DND-41 (cell line): Measurements from ENCODE around the gene TMEM39B.

ENCODE experiments used
- ATAC-seq: fragments of 200-7000 bp; cut with Tn5 transposase; 3 replicates; pipeline ENCODE4 v1.9.1; 2021; ENCODE audit warnings: low read depth; ENCODE audit not compliant: insufficient read depth
- DNase-seq: peaks from one replicate; pipeline ENCODE4 v3.0.0-alpha.2; 2020
- H2AFZ ChIP-seq: 2 replicates; pipeline ENCODE4 v1.6.0; 2012; ENCODE audit warnings: low read depth, low read length
- H3K27ac ChIP-seq: 2 replicates; pipeline ENCODE4 v1.5.1; 2012; ENCODE audit warnings: low read length, inconsistent platforms
- H3K27me3 ChIP-seq: fragments of 200-600 bp; sonication (generic); 2 replicates; pipeline ENCODE4 v1.6.0; 2012; ENCODE audit warnings: low read length, mild to moderate bottlenecking, inconsistent platforms; ENCODE audit not compliant: insufficient read depth, poor library complexity
- H3K36me3 ChIP-seq: 2 replicates; pipeline ENCODE4 v1.5.1; 2012; ENCODE audit warnings: low read length, inconsistent platforms; ENCODE audit not compliant: insufficient read depth
- H3K4me1 ChIP-seq: 2 replicates; pipeline ENCODE4 v1.5.1; 2012; ENCODE audit warnings: mild to moderate bottlenecking, low read length; ENCODE audit not compliant: insufficient read depth
- H3K4me2 ChIP-seq: 2 replicates; pipeline ENCODE4 v1.6.0; 2012; ENCODE audit warnings: mild to moderate bottlenecking, moderate library complexity, low read length, inconsistent platforms; ENCODE audit not compliant: insufficient read depth
- H3K4me3 ChIP-seq, 2 experiments: fragments of 200-600 bp in 1 of 2; shearing (Covaris generic) in 1 of 2; 2 replicates each; pipeline ENCODE4 v1.5.1; 2012 to 2016; ENCODE audit warnings: inconsistent platforms in 2 of 2, low read length in 2 of 2, mild to moderate bottlenecking in 2 of 2, low read depth in 1 of 2, moderate library complexity in 1 of 2
- H3K79me2 ChIP-seq: 2 replicates; pipeline ENCODE4 v1.6.0; 2012; ENCODE audit warnings: low read length, inconsistent platforms; ENCODE audit not compliant: insufficient read depth
- H3K9ac ChIP-seq: 2 replicates; pipeline ENCODE4 v1.6.0; 2012; ENCODE audit warnings: low read depth, mild to moderate bottlenecking, inconsistent platforms, low read length, moderate library complexity
- H3K9me3 ChIP-seq: 2 replicates; pipeline ENCODE4 v1.5.1; 2012; ENCODE audit warnings: low read length, moderate library complexity, mild to moderate bottlenecking, inconsistent platforms; ENCODE audit not compliant: insufficient read depth, severe bottlenecking
- H4K20me1 ChIP-seq: 2 replicates; pipeline ENCODE4 v1.6.0; 2012; ENCODE audit warnings: low read length; ENCODE audit not compliant: insufficient read depth
- EZH2 ChIP-seq: IDR thresholded peaks from 3 replicates; pipeline ENCODE4 v1.6.1; 2012; ENCODE audit warnings: borderline replicate concordance, low read depth, mild to moderate bottlenecking, moderate library complexity, low read length, inconsistent platforms; ENCODE audit not compliant: severe bottlenecking
- TF ChIP-seq, protein P1 (sequence below): IDR thresholded peaks from 2 replicates; pipeline ENCODE4 v1.5.1; 2012; ENCODE audit warnings: borderline replicate concordance, low read length, moderate library complexity, mild to moderate bottlenecking; ENCODE audit not compliant: poor library complexity, severe bottlenecking; ENCODE audit errors: extremely low read depth

Gene TMEM39B

DNA sequence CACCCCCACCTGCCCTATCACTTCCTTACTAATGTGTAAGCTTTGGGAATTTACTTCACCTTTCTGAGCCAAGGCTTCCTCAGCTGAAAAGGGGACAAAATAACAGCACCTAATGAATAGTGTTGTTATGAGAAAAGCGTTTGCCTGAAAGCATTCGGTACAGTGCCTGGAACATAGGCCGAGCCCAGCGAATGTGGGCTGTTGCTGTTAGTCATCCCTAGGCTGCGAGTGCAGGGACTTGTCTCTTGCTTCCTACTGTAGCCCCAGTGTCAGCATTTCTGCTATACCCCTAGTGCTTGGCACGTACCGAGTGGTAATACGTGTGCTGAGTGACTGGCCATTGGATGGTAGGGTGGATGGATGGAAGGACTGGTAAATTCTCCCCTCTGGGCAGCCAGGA lies 18.4 kb downstream of the TMEM39B start:
- H3K36me3 ChIP-seq, result peaks cover 74% of the 10 kb centered on the region
- H2AFZ ChIP-seq, result no peak overlapping the region
- ATAC-seq (no peak), DNase-seq (no peak)
- no peak for TF ChIP-seq EZH2
- TF ChIP-seq, protein P1, sequence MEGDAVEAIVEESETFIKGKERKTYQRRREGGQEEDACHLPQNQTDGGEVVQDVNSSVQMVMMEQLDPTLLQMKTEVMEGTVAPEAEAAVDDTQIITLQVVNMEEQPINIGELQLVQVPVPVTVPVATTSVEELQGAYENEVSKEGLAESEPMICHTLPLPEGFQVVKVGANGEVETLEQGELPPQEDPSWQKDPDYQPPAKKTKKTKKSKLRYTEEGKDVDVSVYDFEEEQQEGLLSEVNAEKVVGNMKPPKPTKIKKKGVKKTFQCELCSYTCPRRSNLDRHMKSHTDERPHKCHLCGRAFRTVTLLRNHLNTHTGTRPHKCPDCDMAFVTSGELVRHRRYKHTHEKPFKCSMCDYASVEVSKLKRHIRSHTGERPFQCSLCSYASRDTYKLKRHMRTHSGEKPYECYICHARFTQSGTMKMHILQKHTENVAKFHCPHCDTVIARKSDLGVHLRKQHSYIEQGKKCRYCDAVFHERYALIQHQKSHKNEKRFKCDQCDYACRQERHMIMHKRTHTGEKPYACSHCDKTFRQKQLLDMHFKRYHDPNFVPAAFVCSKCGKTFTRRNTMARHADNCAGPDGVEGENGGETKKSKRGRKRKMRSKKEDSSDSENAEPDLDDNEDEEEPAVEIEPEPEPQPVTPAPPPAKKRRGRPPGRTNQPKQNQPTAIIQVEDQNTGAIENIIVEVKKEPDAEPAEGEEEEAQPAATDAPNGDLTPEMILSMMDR, result no peak
- no peak overlapping the region for H3K27ac ChIP-seq
- H3K9ac ChIP-seq, result no peak overlapping the region
- H3K4me3 ChIP-seq, result no peak overlapping the region
- no peaks in the 10 kb centered on the region for H4K20me1 ChIP-seq
- no peaks in the 10 kb centered on the region for H3K79me2 ChIP-seq
- no peaks in the 10 kb centered on the region for H3K4me1 ChIP-seq
- H3K4me2 ChIP-seq, result no peak overlapping the region
- H3K9me3 ChIP-seq, result no peaks in the 10 kb centered on the region
- H3K27me3 ChIP-seq, result no peaks in the 10 kb centered on the region

DNA sequence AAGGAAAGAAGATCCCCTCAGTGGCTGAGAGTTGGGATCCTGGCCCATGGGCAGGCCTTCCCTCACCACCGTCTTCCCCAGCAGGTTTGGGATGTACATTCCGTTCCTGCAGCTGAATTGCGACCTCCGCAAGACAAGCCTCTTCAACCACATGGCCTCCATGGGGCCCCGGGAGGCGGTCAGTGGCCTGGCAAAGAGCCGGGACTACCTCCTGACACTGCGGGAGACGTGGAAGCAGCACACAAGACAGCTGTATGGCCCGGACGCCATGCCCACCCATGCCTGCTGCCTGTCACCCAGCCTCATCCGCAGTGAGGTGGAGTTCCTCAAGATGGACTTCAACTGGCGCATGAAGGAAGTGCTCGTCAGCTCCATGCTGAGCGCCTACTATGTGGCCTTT lies 18.9 kb downstream of the TMEM39B start:
- no peak for TF ChIP-seq EZH2
- TF ChIP-seq, protein P1, result no peak
- Histone ChIP-seq H3K36me3 (peaks cover 73% of the 10 kb centered on the region), H3K27me3 (no peaks in the 10 kb centered on the region), H3K27ac (no peak overlapping the region), H3K4me2 (no peak overlapping the region), H3K9me3 (no peaks in the 10 kb centered on the region), H3K4me1 (no peaks in the 10 kb centered on the region), H3K9ac (no peak overlapping the region), H3K4me3 (no peak overlapping the region), H3K79me2 (no peaks in the 10 kb centered on the region), H2AFZ (no peak overlapping the region), H4K20me1 (no peaks in the 10 kb centered on the region)
- no peak for ATAC-seq
- no peak for DNase-seq

DNA sequence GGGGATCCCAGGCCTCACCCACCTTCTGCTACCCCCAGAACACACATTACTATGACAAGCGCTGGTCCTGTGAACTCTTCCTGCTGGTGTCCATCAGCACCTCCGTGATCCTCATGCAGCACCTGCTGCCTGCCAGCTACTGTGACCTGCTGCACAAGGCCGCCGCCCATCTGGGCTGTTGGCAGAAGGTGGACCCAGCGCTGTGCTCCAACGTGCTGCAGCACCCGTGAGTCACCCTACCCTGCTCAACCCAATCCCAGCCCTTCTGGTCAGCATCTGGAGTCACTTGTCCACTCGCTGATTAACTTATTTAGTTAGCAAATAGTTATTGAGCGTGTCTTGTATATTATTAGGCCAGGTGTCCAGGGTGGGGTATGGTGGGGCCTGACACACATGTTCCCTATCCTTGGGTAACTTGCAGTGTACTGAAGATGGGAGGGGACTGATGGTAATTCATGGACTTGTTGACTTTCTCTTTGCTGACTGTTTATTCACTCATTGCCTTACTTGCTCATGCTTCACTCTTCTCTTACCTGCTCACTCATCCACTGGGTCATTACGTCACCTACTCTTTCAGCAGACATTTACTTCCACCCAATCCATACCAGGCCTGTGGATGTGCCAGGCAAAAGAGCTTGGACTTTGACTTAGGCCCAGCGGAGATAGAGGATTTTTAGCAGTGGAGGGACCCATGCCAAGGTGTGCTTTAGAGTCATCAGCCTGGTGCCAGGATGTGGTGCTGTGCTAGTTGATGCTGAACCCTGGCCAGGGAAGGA lies 22.2 kb downstream of the TMEM39B start:
- Histone ChIP-seq H3K4me1 (no peaks in the 10 kb centered on the region), H3K36me3 (peaks cover 77% of the 10 kb centered on the region)

More for the DNA sequence above, 22.2 kb downstream of the TMEM39B start:
- Histone ChIP-seq H3K79me2 (no peaks in the 10 kb centered on the region), H3K27ac (no peak overlapping the region), H3K9me3 (no peaks in the 10 kb centered on the region), H4K20me1 (no peaks in the 10 kb centered on the region), H3K4me2 (no peak overlapping the region), H2AFZ (no peak overlapping the region), H3K9ac (no peak overlapping the region), H3K4me3 (no peak overlapping the region), H3K27me3 (no peaks in the 10 kb centered on the region)
- ATAC-seq, result no peak
- TF ChIP-seq EZH2, result no peak
- TF ChIP-seq, protein P1, result no peak
- no peak for DNase-seq
